ENCODE results near the gene TRPM5.

DNA sequence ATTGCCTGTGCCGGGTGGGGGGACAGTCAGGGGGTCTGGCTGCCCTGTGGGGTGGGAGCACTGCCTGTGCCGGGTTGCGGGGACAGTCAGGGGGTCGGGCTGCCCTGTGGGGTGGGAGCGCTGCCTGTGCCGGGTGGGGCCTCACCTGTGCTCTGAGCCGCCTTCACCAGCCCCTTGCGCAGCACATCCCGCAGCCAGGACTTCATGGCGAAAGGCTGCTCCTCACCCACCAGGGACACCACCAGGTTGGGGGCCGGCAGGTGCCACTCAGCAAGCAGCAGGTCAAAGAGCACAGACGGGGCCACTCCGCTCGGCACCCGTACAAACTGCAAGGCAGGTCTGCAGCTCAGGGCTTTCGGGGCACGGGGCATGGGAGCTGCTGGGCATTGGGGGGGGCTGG is 22.3 kb downstream of the TRPM5 start:
- TF ChIP-seq, protein P1, sequence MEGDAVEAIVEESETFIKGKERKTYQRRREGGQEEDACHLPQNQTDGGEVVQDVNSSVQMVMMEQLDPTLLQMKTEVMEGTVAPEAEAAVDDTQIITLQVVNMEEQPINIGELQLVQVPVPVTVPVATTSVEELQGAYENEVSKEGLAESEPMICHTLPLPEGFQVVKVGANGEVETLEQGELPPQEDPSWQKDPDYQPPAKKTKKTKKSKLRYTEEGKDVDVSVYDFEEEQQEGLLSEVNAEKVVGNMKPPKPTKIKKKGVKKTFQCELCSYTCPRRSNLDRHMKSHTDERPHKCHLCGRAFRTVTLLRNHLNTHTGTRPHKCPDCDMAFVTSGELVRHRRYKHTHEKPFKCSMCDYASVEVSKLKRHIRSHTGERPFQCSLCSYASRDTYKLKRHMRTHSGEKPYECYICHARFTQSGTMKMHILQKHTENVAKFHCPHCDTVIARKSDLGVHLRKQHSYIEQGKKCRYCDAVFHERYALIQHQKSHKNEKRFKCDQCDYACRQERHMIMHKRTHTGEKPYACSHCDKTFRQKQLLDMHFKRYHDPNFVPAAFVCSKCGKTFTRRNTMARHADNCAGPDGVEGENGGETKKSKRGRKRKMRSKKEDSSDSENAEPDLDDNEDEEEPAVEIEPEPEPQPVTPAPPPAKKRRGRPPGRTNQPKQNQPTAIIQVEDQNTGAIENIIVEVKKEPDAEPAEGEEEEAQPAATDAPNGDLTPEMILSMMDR (IDR thresholded peaks at IDR 0.05) = no peak
- TF ChIP-seq POLR2A (IDR thresholded peaks at IDR 0.05) = no peak

Data from prostate gland (tissue), 2 donors.